IMR-90 (cell line): ENCODE measurements around the gene FRMD4B.

ENCODE experiments used
- MAFK ChIP-seq: IDR thresholded peaks from 2 replicates; pipeline ENCODE4 v1.6.1; 2012; ENCODE audit warnings: low read depth, low read length, improper control_type of control experiment
- MXI1 ChIP-seq: IDR thresholded peaks from 2 replicates; pipeline ENCODE4 v1.6.1; 2012; ENCODE audit warnings: low read depth, mild to moderate bottlenecking, low read length, moderate library complexity, borderline replicate concordance
- NFE2L2 ChIP-seq: fragments of 150-350 bp; IDR thresholded peaks from 2 replicates; pipeline ENCODE4 v1.6.1; 2016; ENCODE audit warnings: low read depth, mild to moderate bottlenecking, low read length
- POLR2A ChIP-seq: IDR thresholded peaks from 2 replicates; pipeline ENCODE4 v1.6.1; 2012; ENCODE audit warnings: mild to moderate bottlenecking, low read depth, low read length
- RAD21 ChIP-seq: IDR thresholded peaks from 2 replicates; pipeline ENCODE4 v1.6.1; 2012; ENCODE audit warnings: low read length, improper control_type of control experiment
- USF2 ChIP-seq: fragments of 150-350 bp; IDR thresholded peaks from 2 replicates; pipeline ENCODE4 v1.6.1; 2017; ENCODE audit warnings: mild to moderate bottlenecking, antibody characterized with exemption, low read length, low read depth
- TF ChIP-seq, protein P1 (sequence below): conservative IDR thresholded peaks from 2 replicates; pipeline ENCODE4 v1.5.1; 2012; ENCODE audit warnings: mild to moderate bottlenecking, low read depth, low read length, improper control_type of control experiment
- TF ChIP-seq, protein P2 (sequence below): fragments of 150-350 bp; IDR thresholded peaks from 2 replicates; pipeline ENCODE4 v1.6.1; 2016; ENCODE audit warnings: low read depth, mild to moderate bottlenecking, low read length, moderate library complexity, borderline replicate concordance

DNA sequence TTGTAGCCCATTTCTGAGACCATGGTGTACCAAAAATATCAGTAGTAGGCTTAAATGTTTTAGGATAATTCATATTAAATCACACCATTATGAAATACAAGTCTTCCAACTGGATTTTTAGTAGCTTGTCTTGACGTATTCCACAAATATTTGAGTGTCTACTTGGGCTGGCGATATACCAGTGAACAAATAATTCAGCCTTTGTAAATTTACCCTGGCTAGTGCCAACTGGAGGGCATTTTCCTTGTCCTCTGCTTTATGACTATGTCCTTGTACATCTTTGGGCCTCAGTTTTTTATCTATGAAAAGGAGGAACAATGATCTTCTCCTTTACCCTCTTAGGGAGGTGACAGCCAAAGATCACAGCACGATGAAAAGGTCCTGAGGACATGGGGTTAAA is 114.8 kb downstream of the FRMD4B start:
- TF ChIP-seq, protein P1, sequence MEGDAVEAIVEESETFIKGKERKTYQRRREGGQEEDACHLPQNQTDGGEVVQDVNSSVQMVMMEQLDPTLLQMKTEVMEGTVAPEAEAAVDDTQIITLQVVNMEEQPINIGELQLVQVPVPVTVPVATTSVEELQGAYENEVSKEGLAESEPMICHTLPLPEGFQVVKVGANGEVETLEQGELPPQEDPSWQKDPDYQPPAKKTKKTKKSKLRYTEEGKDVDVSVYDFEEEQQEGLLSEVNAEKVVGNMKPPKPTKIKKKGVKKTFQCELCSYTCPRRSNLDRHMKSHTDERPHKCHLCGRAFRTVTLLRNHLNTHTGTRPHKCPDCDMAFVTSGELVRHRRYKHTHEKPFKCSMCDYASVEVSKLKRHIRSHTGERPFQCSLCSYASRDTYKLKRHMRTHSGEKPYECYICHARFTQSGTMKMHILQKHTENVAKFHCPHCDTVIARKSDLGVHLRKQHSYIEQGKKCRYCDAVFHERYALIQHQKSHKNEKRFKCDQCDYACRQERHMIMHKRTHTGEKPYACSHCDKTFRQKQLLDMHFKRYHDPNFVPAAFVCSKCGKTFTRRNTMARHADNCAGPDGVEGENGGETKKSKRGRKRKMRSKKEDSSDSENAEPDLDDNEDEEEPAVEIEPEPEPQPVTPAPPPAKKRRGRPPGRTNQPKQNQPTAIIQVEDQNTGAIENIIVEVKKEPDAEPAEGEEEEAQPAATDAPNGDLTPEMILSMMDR: no peak
- TF ChIP-seq USF2 (no peak), POLR2A (no peak), RAD21 (no peak), NFE2L2 (no peak), MAFK (no peak), MXI1 (no peak)
- TF ChIP-seq, protein P2, sequence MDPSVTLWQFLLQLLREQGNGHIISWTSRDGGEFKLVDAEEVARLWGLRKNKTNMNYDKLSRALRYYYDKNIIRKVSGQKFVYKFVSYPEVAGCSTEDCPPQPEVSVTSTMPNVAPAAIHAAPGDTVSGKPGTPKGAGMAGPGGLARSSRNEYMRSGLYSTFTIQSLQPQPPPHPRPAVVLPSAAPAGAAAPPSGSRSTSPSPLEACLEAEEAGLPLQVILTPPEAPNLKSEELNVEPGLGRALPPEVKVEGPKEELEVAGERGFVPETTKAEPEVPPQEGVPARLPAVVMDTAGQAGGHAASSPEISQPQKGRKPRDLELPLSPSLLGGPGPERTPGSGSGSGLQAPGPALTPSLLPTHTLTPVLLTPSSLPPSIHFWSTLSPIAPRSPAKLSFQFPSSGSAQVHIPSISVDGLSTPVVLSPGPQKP: no peak
